UCSD-AML1 (cell line): Measurements from ENCODE around the gene CDC73.
"Not testable (repeated sequence)": the region's sequence is repeated elsewhere in the genome, so short reads cannot be mapped to it uniquely, and the experiment has no call there.

Source experiments
- DNase-seq: peaks from one replicate; lab custom pipeline; 2025; ENCODE audit not compliant: unreplicated experiment; lab: John Stamatoyannopoulos, UW

Gene CDC73

DNA sequence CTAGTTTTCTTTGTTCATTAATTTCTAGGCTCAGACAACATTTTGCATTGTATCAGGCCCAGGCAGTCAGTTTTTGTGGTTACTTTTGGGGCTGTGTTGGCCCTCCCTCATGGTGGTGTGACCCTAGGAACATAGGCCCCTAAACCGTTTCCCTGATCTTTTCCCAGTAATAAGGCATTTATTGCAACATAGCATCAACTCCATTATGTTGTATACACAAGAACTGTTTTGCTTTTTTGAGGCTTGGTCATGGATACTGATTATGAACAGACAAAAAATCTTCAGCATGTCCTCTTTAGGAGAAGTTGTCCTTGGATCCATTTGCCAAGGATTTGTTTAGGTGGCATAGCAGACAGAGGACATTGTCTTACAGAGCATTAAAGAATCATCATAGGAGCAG lies 54.3 kb downstream of the CDC73 start:
- no peak for DNase-seq

GRCh38 chr1:193176788-193177187 lies 55.0 kb downstream of the CDC73 start:
- no peak for DNase-seq

GRCh38 chr1:193179094-193179493 lies 57.3 kb downstream of the CDC73 start:
- no peak for DNase-seq

DNA sequence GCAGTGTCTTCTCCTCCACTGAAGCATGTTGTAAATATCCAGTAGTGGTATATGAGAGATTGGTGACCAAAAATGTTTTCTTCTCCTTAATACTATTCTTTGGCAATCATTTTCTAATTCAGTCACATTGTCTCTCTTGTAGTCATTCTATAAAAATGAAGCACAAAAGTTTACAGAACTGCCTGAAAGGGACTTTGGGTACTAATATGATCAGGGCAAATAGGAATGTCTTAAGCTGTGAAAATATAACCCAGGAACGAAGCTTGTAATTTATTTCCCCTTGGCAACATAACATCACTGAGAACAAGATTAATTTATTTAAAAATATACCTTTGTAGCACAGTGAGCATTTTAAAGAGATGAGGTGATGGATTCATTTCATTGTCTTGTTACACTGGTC lies 59.7 kb downstream of the CDC73 start:
- no peak for DNase-seq

DNA sequence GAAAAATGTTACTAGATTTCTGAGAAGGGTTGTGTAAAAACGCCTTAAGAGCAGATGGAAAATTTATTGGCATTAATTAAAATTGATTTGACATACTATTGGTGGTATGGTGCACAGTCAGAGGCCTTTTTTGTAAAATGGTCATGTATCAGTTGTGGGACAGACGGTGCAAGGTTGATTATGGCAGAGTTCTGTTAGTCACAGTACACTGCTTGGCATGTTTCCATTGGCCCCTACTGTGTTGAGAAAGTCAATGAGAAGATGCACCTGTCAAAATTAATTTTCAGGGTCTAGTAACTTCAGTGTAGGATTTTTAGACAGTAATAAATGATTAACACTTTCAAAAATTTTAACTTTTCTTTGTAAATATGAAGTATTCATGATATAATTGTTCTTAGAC lies 60.2 kb downstream of the CDC73 start:
- no peak for DNase-seq

DNA sequence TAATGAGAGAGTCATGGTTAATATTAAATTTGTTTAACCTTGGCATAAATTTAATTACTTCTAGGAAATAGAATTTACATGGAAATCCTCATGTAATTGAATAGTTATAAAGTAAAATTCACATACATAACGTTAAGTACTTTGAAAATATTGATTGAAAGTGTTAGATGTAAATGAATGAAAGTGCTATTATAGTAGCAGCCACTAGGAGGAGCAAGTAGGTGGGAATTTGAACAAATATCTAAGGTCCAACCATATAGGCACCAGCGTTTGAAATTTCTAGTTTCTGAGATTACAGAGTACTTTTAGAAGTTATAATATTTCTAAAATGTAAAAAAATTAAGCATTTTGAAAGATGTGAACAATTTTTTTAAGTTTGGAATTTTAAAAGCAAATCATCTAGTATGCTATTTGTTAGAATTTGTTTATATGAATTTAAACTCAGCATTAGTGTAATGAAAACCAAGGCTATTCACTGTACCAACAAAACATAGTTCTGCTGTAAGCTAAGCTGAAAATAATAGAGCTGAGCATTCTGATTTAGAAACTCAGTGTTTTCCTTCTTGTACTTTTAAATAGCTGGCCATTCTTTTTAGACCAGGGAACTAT lies 61.3 kb downstream of the CDC73 start:
- DNase-seq, result no peak

GRCh38 chr1:193184776-193185175 lies 62.9 kb downstream of the CDC73 start:
- DNase-seq, result no peak

DNA sequence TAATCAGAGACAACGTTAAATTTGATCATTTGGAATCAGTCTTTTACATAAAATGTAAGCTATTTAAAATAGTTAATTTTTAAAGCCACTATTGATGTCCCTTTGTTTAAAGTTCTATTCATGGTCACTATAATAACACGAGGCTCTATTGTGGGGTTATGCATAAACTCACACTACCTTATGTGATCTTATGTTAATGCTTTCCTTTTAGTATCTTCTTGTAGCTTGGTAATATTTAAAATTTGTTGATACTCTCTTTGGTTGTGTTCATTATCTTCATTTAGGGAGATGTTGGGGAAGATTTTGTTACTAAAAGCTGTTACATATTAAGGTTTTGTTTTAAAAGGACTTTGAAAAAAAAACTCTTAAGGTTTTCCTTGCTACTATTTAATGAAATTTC lies 63.4 kb downstream of the CDC73 start:
- no peak for DNase-seq

GRCh38 chr1:193185901-193186731 lies 64.3 kb downstream of the CDC73 start, which contains the start of gene B3GALT2:
B3GALT2 (minus strand) TSS chr1:193186613; CDS start chr1:193181562, 5,051 bp downstream.
- DNase-seq, result no peak

DNA sequence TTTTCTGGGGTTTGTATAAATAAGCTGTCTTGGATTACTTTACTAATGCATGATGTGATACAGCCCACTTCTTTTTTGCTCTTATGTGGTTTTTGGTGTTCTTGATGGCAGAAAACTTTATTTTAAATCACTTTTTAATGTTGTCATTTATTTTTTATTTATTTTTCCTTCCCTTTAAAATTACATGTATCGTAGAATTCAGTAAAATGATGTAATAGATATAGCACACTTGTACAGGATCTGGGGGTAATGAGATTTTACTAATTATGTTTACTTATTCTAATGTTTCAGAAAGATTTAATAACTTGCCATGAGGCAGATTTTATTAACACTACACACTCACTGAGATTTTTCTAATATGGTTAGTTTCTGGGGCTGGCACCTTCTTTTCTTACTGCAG lies 65.3 kb downstream of the CDC73 start:
- no peak for DNase-seq

- DNase-seq, result not testable (repeated sequence)
These were observed 67.1 kb downstream of the CDC73 start for GRCh38 chr1:193188915-193189314.

DNA sequence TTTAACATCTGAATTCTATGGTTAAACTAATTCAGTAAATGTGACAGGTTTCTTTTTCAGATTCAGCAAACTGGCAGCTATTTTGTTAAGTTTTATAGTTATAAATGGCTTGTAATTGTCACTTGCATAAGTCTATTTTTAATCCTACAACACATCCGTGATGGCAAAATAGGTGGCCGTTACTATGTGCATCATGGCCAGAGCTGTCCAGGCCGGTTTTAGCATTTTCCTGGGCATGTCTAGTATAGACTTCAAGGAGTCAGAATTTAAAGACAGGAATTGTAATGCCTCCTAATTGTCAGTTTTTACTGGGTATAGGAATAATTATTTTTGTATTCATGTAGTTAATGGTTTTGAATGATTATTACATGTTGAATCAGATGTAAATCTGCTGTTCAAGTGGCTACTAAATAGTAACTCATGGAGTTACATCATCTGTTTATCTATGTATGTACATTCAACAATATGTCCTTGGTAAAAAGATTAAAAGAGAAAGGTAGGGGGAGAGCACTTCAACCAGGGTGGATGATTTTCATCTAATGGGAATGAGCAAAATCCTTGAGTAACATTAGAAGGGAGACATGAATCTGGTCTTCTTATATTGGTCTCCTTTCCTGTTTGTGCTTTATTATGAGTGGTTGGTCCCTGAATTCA lies 67.7 kb downstream of the CDC73 start:
- no peak for DNase-seq

DNA sequence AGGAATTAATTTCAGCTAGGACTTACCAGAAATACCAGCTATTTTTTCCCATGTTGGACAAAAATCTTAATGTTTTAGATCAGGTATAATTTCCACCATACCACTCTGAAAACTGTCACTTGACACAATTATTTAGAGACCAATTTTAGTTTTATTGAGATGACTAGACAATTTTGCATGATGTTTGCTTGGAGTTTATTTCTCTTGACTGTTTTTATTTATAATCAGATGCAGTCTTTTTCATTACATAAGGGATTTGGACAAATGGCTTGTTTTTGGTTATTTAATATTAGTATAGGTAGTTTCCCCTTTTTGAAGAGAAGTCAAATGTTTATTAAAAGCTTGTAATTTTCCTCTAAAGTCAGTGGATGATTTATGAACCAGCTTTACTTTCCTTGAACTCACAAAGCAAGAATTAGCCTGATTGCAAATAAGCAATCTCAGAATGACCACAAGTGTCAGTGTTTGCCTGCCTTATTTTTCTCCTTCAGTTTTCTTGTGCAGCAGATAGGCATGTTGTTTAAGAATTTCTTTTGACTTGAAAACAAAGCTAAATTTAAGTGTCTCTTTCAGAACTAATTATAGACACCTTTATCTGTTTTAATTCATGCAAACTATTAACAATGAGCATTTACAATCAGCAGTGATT lies 68.4 kb downstream of the CDC73 start:
- no peak for DNase-seq

- no peak for DNase-seq
These were observed 70.8 kb downstream of the CDC73 start for GRCh38 chr1:193192586-193192985.

DNA sequence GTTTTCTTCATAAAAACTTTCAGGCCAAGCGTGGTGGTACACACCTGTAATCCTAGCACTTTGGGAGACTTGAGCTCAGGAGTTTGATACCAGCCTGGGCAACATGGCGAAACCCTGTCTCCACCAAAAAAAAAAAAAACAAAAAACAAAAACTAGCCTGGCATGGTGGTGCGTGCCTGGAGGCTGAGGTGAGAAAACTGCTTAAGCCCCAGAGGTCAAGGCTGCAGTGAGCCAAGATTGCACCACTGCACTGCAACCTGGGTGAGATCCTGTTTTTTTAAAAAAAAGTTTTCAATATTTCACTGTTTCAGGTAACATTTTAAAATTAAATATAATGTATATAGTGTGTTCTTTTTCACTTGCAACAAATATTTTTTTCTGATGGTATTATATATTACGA lies 78.1 kb downstream of the CDC73 start:
- no peak for DNase-seq

DNA sequence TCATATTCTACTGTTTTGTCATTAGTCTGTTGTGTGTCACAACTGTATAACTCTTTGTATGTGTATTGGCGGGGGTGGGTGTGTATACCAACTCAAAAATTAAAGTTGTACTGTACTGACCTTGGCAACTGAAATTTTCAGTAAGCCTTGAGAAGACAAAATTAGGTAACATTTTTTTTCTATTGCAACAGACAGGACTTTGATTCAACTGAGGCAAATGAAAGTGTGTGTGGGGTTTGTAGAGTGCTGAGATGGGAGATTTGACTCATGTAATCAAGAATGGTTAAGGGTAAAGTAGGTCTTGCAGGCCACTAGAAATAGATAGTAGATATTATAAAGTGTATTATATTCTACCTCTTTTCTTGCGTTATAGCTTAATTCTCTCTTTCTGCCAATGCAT lies 79.2 kb downstream of the CDC73 start:
- no peak for DNase-seq

GRCh38 chr1:193210996-193211395 lies 89.2 kb downstream of the CDC73 start:
- DNase-seq, result no peak

DNA sequence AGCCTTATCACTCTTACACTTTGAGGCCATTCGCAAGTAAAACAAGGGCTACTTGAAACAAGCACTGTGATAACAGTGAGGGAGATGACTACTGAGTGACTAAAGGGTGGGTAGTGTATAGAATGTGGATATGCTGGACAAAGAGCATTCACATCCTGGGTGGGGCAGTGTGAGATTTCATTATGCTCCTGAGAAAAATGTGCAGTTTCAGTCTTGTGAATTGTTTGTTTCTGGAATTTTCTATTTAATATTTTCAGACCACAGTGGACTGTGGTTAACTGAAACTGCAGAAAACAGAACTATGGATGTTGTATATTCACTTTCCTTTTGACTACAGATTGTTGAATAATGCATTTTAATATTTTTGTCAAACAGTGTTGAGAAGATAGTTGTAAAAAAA lies 89.7 kb downstream of the CDC73 start:
- DNase-seq, result no peak

DNA sequence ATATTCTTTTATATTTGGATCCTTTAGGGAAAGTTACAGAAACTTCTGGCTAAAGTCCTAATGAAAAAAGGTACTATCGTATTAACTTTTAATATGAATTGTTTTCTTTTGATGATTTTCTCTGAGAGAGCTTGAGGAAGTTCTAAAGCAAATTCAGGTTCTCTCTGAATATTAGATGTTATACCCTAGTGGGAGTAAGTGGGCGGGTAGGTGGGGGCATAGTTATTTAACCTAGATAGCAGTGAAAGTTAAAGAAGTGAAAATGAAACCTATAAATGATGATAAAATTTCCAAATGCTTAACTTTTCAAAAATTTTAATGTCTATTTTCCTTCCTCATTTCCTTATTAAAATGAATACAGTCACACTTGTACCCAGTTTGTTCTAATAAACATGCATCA lies 90.8 kb downstream of the CDC73 start:
- DNase-seq, result no peak

GRCh38 chr1:193213998-193214397 lies 92.2 kb downstream of the CDC73 start:
- no peak for DNase-seq

- no peak for DNase-seq
These were observed 95.1 kb downstream of the CDC73 start for GRCh38 chr1:193216920-193217319.

DNA sequence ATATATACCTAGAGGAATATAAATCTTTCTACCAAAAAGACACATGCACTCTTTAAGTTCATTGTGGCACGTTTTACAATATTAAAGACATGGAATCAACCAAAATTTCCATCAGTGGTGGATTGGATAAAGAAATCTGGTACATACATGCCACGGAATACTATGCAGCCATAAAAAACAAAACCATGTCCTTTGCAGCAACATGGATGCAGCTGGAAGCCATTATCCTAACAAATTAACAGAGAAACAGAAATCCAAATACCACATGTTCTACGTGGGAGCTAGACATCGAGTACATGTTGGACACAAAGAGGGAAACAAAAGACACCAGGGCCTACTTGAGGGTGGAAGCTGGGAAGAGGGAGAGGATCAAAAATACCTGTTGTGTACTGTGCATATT lies 97.6 kb downstream of the CDC73 start:
- no peak for DNase-seq
